ENCODE data around the gene WDSUB1.

The WDSUB1 gene

GRCh38 chr2:159192371-159192918 lies 94.1 kb downstream of the WDSUB1 start:
- peaks cover 85% of the 10 kb centered on the region for H3K36me3 ChIP-seq (ENCODE audit: control insufficient read depth, insufficient read depth, low read length)
- no peak overlapping the region for H3K27ac ChIP-seq (ENCODE audit: low read depth, low read length, severe bottlenecking)
- H3K9me3 ChIP-seq (ENCODE audit: control insufficient read depth, low read length): no peaks in the 10 kb centered on the region
- 95 to 98% methylated on average over 8 to 11 of the region's 12 CpGs for WGBS, 2 experiments (ENCODE audit: insufficient coverage in 2 of 2)
- H3K4me1 ChIP-seq (ENCODE audit: control insufficient read depth, insufficient read depth, low read length, poor library complexity, severe bottlenecking): no peaks in the 10 kb centered on the region
- no peak overlapping the region for H3K4me3 ChIP-seq (ENCODE audit: extremely low read depth, insufficient read depth, low read length, poor library complexity, severe bottlenecking)

- WGBS, 2 experiments (ENCODE audit: insufficient coverage in 2 of 2): 86 to 100% methylated on average over 1 to 3 of the region's 4 CpGs
- H3K36me3 ChIP-seq (ENCODE audit: control insufficient read depth, insufficient read depth, low read length): peaks cover 82% of the 10 kb centered on the region
- no peaks in the 10 kb centered on the region for H3K9me3 ChIP-seq (ENCODE audit: control insufficient read depth, low read length)
Measured at GRCh38 chr2:159188449-159188848, 98.1 kb downstream of the WDSUB1 start.

GRCh38 chr2:159187106-159187505 lies 99.4 kb downstream of the WDSUB1 start:
- H3K27ac ChIP-seq (ENCODE audit: low read depth, low read length, severe bottlenecking): no peak overlapping the region
- no peaks in the 10 kb centered on the region for H3K9me3 ChIP-seq (ENCODE audit: control insufficient read depth, low read length)
- peaks cover 13% of the 10 kb centered on the region for H3K4me1 ChIP-seq (ENCODE audit: control insufficient read depth, insufficient read depth, low read length, poor library complexity, severe bottlenecking)
- H3K4me3 ChIP-seq (ENCODE audit: extremely low read depth, insufficient read depth, low read length, poor library complexity, severe bottlenecking): no peak overlapping the region
- peaks cover 81% of the 10 kb centered on the region for H3K36me3 ChIP-seq (ENCODE audit: control insufficient read depth, insufficient read depth, low read length)
- WGBS, 2 experiments (ENCODE audit: insufficient coverage in 2 of 2): 92% methylated on average over 5 to 6 of the region's 6 CpGs

More at GRCh38 chr2:159188449-159188848, 98.1 kb downstream of the WDSUB1 start:
- peaks cover 13% of the 10 kb centered on the region for H3K4me1 ChIP-seq (ENCODE audit: control insufficient read depth, insufficient read depth, low read length, poor library complexity, severe bottlenecking)
- no peak overlapping the region for H3K4me3 ChIP-seq (ENCODE audit: extremely low read depth, insufficient read depth, low read length, poor library complexity, severe bottlenecking)
- no peak overlapping the region for H3K27ac ChIP-seq (ENCODE audit: low read depth, low read length, severe bottlenecking)

- Histone ChIP-seq H3K4me3 (ENCODE audit: extremely low read depth, insufficient read depth, low read length, poor library complexity, severe bottlenecking) (no peak overlapping the region), H3K36me3 (ENCODE audit: control insufficient read depth, insufficient read depth, low read length) (peaks cover 85% of the 10 kb centered on the region)
- 93 to 100% methylated on average over 4 of the region's 4 CpGs for WGBS, 2 experiments (ENCODE audit: insufficient coverage in 2 of 2)
Measured at GRCh38 chr2:159186462-159186861, 100.0 kb downstream of the WDSUB1 start.

More at GRCh38 chr2:159186462-159186861, 100.0 kb downstream of the WDSUB1 start:
- H3K27ac ChIP-seq (ENCODE audit: low read depth, low read length, severe bottlenecking): no peak overlapping the region
- no peaks in the 10 kb centered on the region for H3K9me3 ChIP-seq (ENCODE audit: control insufficient read depth, low read length)
- peaks cover 13% of the 10 kb centered on the region for H3K4me1 ChIP-seq (ENCODE audit: control insufficient read depth, insufficient read depth, low read length, poor library complexity, severe bottlenecking)
